ENCODE results near the gene TMEM183A.

DNA sequence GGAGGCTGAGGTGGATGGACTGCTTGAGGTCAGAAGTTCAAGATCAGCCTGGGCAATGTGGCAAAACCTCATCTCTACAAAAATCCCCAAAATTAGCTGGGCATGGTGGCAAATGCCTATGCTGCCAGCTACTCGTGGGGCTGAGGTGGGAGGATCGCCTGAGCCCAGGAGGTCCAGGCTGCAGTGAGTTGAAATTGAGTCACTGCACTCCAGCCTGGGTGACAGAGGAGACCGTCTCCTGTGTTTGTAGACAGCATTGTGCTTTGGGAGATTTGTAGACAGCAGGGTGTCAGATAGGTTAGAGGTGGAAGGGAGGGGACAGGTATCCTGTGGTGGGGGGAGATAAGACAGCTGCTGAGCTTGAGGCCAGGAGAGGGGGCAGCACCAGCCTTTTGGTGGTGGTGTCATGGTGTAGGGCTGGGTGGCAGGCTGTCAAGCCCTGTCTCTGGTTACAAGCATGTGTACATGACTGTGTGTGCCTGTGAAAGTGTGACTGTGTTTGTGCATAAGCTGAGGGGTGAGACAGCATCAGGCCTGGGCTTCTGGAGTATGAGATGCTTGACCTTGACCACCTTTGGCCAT lies 34.3 kb downstream of the TMEM183A start:
- TF ChIP-seq, protein P1, sequence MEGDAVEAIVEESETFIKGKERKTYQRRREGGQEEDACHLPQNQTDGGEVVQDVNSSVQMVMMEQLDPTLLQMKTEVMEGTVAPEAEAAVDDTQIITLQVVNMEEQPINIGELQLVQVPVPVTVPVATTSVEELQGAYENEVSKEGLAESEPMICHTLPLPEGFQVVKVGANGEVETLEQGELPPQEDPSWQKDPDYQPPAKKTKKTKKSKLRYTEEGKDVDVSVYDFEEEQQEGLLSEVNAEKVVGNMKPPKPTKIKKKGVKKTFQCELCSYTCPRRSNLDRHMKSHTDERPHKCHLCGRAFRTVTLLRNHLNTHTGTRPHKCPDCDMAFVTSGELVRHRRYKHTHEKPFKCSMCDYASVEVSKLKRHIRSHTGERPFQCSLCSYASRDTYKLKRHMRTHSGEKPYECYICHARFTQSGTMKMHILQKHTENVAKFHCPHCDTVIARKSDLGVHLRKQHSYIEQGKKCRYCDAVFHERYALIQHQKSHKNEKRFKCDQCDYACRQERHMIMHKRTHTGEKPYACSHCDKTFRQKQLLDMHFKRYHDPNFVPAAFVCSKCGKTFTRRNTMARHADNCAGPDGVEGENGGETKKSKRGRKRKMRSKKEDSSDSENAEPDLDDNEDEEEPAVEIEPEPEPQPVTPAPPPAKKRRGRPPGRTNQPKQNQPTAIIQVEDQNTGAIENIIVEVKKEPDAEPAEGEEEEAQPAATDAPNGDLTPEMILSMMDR (IDR thresholded peaks at IDR 0.05; ENCODE audit: poor library complexity), result no peak
- TF ChIP-seq EZH2 (IDR thresholded peaks at IDR 0.05; ENCODE audit: borderline replicate concordance), result no peak
- TF ChIP-seq EZH2phosphoT487 (IDR thresholded peaks at IDR 0.05; ENCODE audit: low read depth, severe bottlenecking, unreplicated experiment), result no peak
